ENCODE measurements around the gene CMSS1. TPM values are rescaled to one million over a fixed set of nuclear protein-coding genes. Genes with fewer than 3 reads are reported as not detected.
A peak's percentile ranks its signal among the peaks of the same experiment; 100 is the strongest.
"Not testable (repeated sequence)": the region's sequence is repeated elsewhere in the genome, so short reads cannot be mapped to it uniquely, and the experiment has no call there.

The CMSS1 gene
- total RNA-seq, 1 donor = 8.6 TPM

DNA sequence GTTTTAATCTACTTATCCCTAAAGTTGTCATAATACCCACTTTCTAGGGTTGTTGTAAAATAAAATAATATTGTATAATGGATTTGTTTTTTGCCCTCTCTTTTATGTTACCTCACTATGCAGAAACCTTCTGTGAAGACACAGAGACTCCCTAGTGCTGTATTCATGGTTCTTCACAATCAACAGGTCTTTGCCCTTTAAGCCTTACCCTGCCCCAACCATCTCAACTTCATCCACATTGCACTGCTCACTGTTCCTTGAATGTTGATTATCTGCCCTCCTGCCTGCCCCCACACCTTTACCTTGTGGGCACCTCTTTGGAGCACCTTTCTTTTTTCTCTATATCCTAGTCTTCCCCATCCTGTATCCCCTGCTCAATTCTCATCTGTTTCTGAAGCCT lies 21.1 kb downstream of the CMSS1 start:
- no peak overlapping the region for H3K4me3 ChIP-seq (ENCODE audit: low read depth, low read length)
- DNase-seq (ENCODE audit: low read depth) = no peak
- TF ChIP-seq CTCF (IDR thresholded peaks at IDR 0.05; ENCODE audit: insufficient read depth, low read depth, low read length) = no peak

- DNase-seq (ENCODE audit: low read depth) = no peak
- H3K4me3 ChIP-seq (ENCODE audit: low read depth, low read length) = no peak overlapping the region
- no peak for TF ChIP-seq CTCF (IDR thresholded peaks at IDR 0.05; ENCODE audit: insufficient read depth, low read depth, low read length)
Measured at GRCh38 chr3:99839613-99840012, 22.0 kb downstream of the CMSS1 start.

- H3K4me3 ChIP-seq (ENCODE audit: low read depth, low read length); DNase-seq (ENCODE audit: low read depth): not testable (repeated sequence)
Measured at GRCh38 chr3:99841949-99842348, 24.3 kb downstream of the CMSS1 start.

- DNase-seq (ENCODE audit: low read depth) = peak; percentile 77
- TF ChIP-seq CTCF (IDR thresholded peaks at IDR 0.05; ENCODE audit: insufficient read depth, low read depth, low read length) = peak; percentile 69
Measured at GRCh38 chr3:99842826-99843589, 25.3 kb downstream of the CMSS1 start.

GRCh38 chr3:99843590-99844258 lies 26.1 kb downstream of the CMSS1 start:
- DNase-seq (ENCODE audit: low read depth) = no peak
- no peak overlapping the region for H3K4me3 ChIP-seq (ENCODE audit: low read depth, low read length)
- no peak for TF ChIP-seq CTCF (IDR thresholded peaks at IDR 0.05; ENCODE audit: insufficient read depth, low read depth, low read length)

More at GRCh38 chr3:99842826-99843589, 25.3 kb downstream of the CMSS1 start:
- no peak overlapping the region for H3K4me3 ChIP-seq (ENCODE audit: low read depth, low read length)

DNA sequence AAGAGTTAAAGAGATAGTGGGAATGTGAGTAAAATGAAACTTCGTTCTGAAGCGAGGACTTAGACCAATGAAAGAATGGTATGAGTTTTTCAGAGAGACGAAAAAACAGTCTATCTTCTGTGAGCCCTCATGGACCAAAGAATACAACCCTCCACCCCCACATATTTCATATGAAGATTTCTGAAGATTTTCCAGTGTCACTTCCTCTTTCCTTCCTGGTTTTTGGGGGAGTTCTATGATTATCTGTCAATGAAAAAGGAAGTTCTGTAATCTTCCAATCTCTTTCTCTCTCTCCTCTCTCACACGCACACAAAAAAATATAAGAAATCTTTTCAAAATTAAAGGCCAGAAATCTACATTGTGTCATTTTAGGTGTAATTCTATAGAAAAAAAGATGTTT lies 27.7 kb downstream of the CMSS1 start:
- TF ChIP-seq CTCF (IDR thresholded peaks at IDR 0.05; ENCODE audit: insufficient read depth, low read depth, low read length) = no peak
- no peak for DNase-seq (ENCODE audit: low read depth)
- H3K4me3 ChIP-seq (ENCODE audit: low read depth, low read length) = no peak overlapping the region

GRCh38 chr3:99845999-99846398 lies 28.3 kb downstream of the CMSS1 start:
- DNase-seq (ENCODE audit: low read depth) = no peak
- TF ChIP-seq CTCF (IDR thresholded peaks at IDR 0.05; ENCODE audit: insufficient read depth, low read depth, low read length) = no peak
- no peak overlapping the region for H3K4me3 ChIP-seq (ENCODE audit: low read depth, low read length)

Data from fibroblast of villous mesenchyme (primary cell).